Fibroblast of skin of abdomen (primary cell): ENCODE results near the gene CHRNB4.

Experiments used
- DNase-seq: peaks from one replicate; pipeline ENCODE4 v3.0.0-alpha.2; 2013

The CHRNB4 gene

DNA sequence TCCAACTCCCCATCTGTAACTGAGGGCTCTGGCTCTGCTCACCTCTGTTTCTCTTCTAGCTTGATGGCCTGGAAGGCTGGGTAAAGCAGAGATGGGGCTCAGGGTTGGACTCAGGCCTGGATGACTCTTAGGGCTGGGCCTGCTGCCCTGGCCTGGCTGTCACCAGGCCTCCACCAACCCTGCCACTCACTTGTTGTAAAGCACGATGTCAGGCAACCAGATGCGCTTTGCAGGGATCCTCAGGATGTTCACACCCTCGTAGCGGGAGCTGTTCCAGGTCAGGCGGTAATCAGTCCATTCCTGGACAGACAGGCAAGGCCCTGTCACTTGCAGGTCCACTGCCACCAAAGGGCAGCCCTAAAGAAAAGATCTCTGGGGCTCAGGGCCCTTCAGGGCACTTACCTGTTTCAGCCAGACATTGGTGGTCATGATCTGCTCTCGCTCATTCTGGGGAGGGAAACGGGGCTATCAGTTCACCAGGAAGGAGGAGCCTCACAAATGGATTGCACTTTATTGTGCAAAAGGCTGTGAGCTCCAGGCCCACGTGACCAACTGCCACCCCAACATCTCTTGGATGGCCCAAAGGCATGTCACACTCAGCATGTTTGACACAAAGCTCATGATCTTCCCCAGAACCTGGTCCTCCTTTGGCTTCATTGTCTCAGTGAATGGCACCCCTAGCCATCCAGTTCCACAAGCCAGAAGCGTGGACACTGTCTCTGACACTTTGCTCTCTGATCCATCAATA lies 9.9 kb downstream of the CHRNB4 start:
- no peak for DNase-seq

GRCh38 chr15:78629716-78630065 lies 11.3 kb downstream of the CHRNB4 start:
- DNase-seq = no peak

DNA sequence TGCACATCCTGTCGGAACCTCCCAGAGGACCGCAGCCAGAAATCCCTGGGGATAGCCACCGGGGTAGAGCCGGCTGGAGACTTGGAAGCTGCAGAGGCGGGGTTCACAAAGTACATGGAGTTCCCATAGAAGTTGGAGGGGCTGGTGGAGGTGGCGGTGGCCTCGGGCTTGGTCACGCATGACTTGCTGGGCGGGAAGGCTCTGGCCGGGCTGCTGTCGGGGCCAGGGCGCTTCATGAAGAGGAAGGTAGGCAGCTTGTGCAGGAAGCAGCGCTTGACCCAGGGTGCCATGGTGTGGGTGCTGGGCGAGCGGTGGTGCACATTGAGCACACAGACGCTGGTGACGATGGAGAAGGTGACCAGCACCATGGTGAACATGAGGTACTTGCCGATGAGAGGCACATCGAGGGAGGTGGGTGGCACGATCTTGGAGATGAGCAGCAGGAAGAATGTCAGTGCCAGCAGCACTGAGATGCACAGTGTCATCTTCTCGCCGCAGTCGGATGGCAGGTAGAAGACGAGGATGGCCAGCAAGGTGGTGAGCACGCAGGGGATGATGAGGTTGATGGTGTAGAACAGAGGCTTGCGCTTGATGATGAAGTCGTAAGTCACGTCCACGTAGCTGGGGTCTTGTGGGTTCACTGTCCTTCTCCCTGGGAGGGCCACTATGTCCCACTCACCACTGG lies 11.8 kb downstream of the CHRNB4 start:
- DNase-seq = no peak

DNA sequence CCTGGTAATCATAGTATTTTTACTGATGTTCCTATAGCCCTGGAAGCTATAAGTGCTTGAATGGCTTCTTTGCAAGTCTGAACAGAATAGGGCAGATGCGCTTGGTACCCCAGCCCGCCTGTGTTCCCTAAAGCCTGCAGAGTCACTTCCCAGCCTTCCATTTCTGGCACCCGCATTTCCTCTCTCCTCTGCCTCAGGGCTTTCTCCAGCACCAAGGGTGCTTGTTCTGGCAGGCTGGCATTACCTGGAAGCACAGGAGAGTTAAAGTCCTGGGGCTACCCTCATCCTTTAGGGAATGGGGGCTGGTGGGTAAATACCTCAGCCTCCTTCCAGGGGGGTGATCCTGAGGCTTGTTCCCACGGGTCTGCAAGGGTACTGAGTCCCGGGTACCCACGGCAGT lies 12.8 kb downstream of the CHRNB4 start:
- DNase-seq = no peak

GRCh38 chr15:78627348-78627747 lies 13.7 kb downstream of the CHRNB4 start:
- DNase-seq = no peak

GRCh38 chr15:78626381-78626995 lies 14.5 kb downstream of the CHRNB4 start:
- no peak for DNase-seq

DNA sequence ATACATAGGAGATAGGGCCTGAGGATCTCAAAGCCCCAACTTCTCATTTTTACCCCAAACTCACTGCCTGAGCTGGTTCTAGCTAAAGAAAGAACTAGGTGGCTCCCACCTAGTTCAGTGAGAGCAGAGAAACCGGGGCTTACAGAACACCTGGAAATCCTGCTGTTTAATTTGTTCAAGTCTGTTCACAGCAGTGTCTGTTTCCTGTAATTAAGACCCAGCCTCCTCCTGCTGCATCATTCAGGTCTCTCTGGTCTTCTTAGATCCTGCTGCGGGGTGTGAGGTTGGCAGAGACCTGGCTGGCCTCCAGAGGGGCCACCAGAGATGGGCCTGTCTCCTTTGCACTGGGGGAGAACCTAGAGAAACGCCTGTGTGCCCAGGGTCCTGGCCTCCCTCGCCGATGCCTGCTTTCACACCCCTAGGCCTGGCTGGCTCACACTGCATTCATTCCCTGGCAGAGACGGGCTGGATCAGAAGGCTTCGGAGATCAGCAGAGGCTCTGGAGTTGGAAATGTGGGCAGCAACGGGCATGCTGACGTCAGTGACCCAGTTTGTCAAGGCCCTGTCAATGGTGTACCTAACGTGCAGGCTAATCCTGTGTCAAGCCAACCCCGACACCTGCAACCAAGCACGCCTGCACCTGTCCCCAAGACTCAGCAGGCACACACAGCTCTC lies 15.3 kb downstream of the CHRNB4 start:
- no peak for DNase-seq

- no peak for DNase-seq
Observed at GRCh38 chr15:78624651-78625590, 16.1 kb downstream of the CHRNB4 start.

DNA sequence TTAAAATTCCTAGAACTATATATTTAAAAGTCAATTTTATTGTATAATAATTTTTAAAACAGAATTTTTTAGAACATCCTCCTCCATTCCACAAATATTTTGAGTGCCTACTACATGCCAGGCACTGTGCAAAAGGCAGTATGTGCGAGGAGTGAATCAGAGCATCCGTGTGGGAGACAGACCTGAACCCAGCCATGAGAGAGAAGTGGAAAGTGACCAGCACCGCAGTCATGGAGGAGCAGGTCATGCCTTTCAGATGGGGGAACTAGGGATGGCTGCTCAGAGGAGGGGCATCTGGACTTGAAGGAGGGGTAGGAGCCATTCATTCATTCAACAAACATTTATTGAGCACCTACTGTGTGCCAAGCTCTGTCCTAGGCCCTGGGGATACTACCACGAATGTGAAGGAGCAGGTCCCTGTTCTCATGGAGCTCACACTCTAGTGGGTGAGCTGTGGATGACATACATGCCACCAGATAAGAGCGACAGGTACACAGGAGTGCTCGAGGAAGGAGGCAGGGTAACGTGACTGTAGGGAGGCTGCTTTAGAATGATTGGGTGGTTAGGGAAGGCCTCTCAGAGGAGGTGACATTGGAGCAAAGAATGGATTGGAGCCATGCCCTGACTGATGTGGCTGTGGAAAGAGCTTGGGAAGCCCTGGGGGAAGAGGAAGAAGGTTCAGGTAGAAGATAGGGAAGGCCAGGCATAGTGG lies 17.1 kb downstream of the CHRNB4 start:
- DNase-seq = no peak

GRCh38 chr15:78621810-78622402 lies 19.1 kb downstream of the CHRNB4 start:
- no peak for DNase-seq

DNA sequence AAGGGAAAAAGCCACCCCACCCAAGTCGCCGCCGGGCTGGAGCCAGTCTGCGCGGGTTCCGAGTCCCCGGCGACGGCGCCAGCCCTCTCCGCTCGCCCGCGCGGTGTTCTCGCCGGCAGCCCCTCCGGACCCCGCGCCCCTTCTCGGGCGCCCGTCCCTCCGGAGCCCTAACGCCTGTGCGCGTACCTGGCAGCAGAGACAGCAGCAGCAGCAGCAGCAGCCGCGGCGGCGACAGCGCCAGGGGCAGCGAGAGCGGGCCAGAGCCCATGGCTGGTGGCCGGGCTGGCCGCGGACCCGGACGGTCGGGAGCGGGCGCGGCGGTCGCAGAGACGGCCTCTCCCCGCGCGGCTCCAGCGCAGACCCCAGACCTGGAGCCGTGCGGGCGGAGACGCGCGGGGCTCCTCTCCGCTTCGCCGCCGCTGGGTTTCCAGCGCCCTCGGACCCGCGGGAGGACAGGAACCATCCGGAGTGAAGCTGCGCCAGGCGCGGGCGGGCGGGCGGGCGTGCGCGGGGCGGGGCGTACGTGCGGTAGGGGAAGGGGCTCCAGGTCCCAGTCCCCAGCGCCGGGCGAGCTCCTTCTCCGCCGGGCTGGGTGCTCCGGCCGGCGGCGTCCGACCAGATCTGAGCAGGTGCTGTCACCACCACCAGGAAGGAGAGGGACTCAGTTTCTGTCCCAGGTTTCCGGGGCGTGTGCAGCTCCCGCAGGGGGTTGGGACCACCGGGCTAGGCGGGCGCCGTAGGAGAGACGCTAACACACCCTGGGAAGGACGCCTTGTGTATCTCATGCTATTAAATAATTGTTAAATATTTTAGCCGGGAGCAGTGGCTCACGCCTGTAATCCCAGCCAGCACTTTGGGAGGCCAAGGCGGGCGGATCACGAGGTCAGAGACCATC lies 20.2 kb downstream of the CHRNB4 start, which contains the start of gene CHRNA3:
Gene CHRNA3 (minus strand): TSS at position 470 of the 895 bp plus-strand sequence. CDS start 202 bp downstream, at position 268.
- no peak for DNase-seq

DNA sequence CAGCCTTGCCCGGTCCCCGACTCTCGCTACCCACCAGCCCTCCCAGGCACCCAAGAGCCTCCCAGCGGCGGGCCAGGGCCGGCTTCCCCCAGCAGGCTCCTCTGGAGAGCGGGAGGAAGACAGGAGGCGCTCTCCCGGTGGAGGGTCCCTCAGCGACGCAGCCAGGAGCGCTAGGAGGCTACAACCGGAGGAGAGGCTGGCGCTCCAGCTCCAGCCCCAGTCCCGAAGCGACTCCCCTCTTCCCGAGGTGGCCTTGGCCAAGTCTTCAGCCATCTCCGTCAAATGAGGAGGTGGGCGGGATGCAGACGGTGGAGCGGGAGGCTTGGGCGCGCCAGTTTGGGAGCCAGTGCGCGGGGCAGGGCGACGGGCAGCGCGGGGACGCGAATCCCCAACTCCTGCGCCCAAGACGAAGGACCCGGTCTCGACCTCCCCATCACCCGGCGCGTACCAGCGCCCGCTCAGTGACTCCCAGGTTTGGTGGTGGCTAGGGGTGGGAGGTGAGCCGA lies 20.9 kb downstream of the CHRNB4 start:
- no peak for DNase-seq

- DNase-seq = no peak
Observed at GRCh38 chr15:78619022-78619950, 21.7 kb downstream of the CHRNB4 start.

- peak; percentile 95 for DNase-seq
Observed at GRCh38 chr15:78618490-78618934, 22.5 kb downstream of the CHRNB4 start.

DNA sequence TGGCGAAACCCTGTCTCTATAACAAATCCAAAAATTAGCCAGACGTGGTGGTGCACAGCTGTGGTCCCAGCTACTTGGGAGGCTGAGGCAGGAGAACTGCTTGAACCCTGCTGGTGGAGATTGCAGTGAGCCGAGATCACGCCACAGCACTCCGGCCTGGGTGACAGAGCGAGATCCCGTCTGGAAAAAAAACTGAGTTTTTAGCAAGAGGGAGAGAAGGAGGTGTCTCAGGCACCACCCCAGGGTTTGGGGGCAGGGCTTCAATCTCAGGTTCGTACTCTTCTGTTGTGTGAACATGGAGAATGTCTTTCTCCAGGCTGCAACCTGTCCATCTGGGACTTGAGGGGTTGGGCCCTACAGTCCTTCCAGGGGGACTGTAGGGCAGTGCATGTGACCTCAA lies 22.9 kb downstream of the CHRNB4 start:
- DNase-seq = no peak

DNA sequence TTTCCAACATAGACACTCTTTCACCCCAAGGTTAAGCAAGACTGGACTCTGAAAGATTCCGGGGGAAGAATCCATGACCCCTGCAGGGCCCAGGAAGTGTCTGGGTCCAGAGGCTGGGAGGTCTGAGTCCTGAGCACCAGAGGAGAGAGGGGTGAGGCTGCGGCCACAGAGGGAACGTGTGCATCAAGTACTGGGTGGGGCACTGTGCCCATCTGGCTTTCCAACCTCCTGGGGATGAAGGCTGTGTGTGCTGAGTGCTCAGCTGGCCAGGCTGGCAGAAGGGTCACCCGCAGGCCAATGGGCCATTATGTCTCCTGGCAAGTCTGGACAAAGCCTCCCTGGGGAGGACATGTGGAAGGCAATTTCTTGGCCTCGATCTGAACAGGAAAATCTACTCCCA lies 23.5 kb downstream of the CHRNB4 start:
- no peak for DNase-seq

- no peak for DNase-seq
Observed at GRCh38 chr15:78617076-78617475, 23.9 kb downstream of the CHRNB4 start.

- no peak for DNase-seq
Observed at GRCh38 chr15:78616506-78616905, 24.5 kb downstream of the CHRNB4 start.
